ENCODE results near the gene EXOC4.
"Not testable (repeated sequence)": the region's sequence is repeated elsewhere in the genome, so short reads cannot be mapped to it uniquely, and the experiment has no call there.

The EXOC4 gene

GRCh38 chr7:134067164-134067563 is 814.3 kb downstream of the EXOC4 start:
- Histone ChIP-seq H3K4me2 (no peak overlapping the region), H3K4me1 (peaks cover 0 to 6% (median 0%) of the 10 kb centered on the region in 10 experiments; a peak in 1 of 20 replicates), H4K20me1 (no peaks in the 10 kb centered on the region), H3K36me3 (peaks cover 0 to 55% (median 13%) of the 10 kb centered on the region in 11 experiments; a peak in 12 of 22 replicates), H3K4me3 (no peak overlapping the region), H3K9me3 (replicated peaks in 1 of 11) (peaks cover 0 to 7% (median 0%) of the 10 kb centered on the region in 11 experiments; a peak in 1 of 22 replicates), H3K27ac (no peak overlapping the region), H3K27me3 (no peaks in the 10 kb centered on the region), H3K9ac (no peak overlapping the region)
- no peak for TF ChIP-seq Cebpa-rat (IDR thresholded peaks at IDR 0.05)

- Histone ChIP-seq H3K9ac (no peak overlapping the region), H3K27me3 (no peaks in the 10 kb centered on the region), H3K27ac (no peak overlapping the region), H3K36me3 (peaks cover 0 to 43% (median 10%) of the 10 kb centered on the region in 11 experiments; a peak in 12 of 22 replicates), H3K4me1 (peaks cover 0 to 6% (median 0%) of the 10 kb centered on the region in 10 experiments; a peak in 1 of 20 replicates), H3K4me3 (no peak overlapping the region), H4K20me1 (no peaks in the 10 kb centered on the region), H3K9me3 (replicated peaks in 1 of 11) (peaks cover 0 to 7% (median 0%) of the 10 kb centered on the region in 11 experiments; a peak in 2 of 22 replicates), H3K4me2 (no peak overlapping the region)
- TF ChIP-seq Cebpa-rat (IDR thresholded peaks at IDR 0.05) = no peak
These were observed 815.8 kb downstream of the EXOC4 start for GRCh38 chr7:134068670-134069069.

- Histone ChIP-seq H3K9me3 (replicated peaks in 1 of 11) (peaks cover 0 to 7% (median 0%) of the 10 kb centered on the region in 11 experiments; a peak in 2 of 22 replicates), H3K4me2 (no peak overlapping the region), H3K9ac (no peak overlapping the region), H3K4me1 (peaks cover 0 to 6% (median 0%) of the 10 kb centered on the region in 10 experiments; a peak in 1 of 20 replicates), H3K27ac (no peak overlapping the region), H3K4me3 (no peak overlapping the region), H4K20me1 (no peaks in the 10 kb centered on the region), H3K27me3 (no peaks in the 10 kb centered on the region), H3K36me3 (peaks cover 0 to 43% (median 9%) of the 10 kb centered on the region in 11 experiments; a peak in 13 of 22 replicates)
- TF ChIP-seq Cebpa-rat (IDR thresholded peaks at IDR 0.05) = no peak
These were observed 816.3 kb downstream of the EXOC4 start for GRCh38 chr7:134069187-134069586.

DNA sequence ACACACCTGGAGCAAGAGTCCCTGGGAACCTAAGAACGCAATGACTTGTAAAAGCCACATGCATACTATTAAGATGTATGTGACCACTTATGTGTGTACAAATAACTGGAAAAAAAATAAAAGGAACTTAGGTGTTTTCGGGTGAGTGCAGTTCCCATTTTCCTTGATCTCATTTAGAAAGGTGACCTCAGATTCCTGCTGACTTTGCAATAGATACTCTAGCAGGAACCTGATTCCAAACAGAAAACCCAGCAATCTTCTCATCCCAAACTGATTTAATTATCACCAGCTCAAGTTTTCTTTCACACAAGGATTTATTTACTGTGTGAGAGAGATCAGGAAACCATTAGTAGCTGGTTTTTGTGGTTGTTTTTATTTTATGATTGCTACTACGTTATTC is 817.8 kb downstream of the EXOC4 start:
- H3K4me2 ChIP-seq = no peak overlapping the region
- H3K9ac ChIP-seq = no peak overlapping the region
- TF ChIP-seq Cebpa-rat (IDR thresholded peaks at IDR 0.05) = no peak
- H4K20me1 ChIP-seq = no peaks in the 10 kb centered on the region
- peaks cover 0 to 42% (median 11%) of the 10 kb centered on the region in 11 experiments; a peak in 13 of 22 replicates for H3K36me3 ChIP-seq
- no peak overlapping the region for H3K4me3 ChIP-seq
- peaks cover 0 to 21% (median 6%) of the 10 kb centered on the region in 11 experiments; a peak in 10 of 22 replicates for H3K9me3 ChIP-seq (replicated peaks in 1 of 11)
- peaks cover 0 to 6% (median 0%) of the 10 kb centered on the region in 10 experiments; a peak in 1 of 20 replicates for H3K4me1 ChIP-seq
- no peaks in the 10 kb centered on the region for H3K27me3 ChIP-seq
- no peak overlapping the region for H3K27ac ChIP-seq

- H3K4me2 ChIP-seq = no peak overlapping the region
- peaks cover 0 to 38% (median 9%) of the 10 kb centered on the region in 11 experiments; a peak in 12 of 22 replicates for H3K36me3 ChIP-seq
- no peak overlapping the region for H3K4me3 ChIP-seq
- H3K9ac ChIP-seq = no peak overlapping the region
- no peak overlapping the region for H3K27ac ChIP-seq
- H3K4me1 ChIP-seq = peaks cover 0 to 6% (median 0%) of the 10 kb centered on the region in 10 experiments; a peak in 1 of 20 replicates
- no peaks in the 10 kb centered on the region for H4K20me1 ChIP-seq
- no peak for TF ChIP-seq Cebpa-rat (IDR thresholded peaks at IDR 0.05)
- H3K9me3 ChIP-seq (replicated peaks in 1 of 11) = peaks cover 0 to 23% (median 6%) of the 10 kb centered on the region in 11 experiments; a peak in 11 of 22 replicates
- no peaks in the 10 kb centered on the region for H3K27me3 ChIP-seq
These were observed 818.8 kb downstream of the EXOC4 start for GRCh38 chr7:134071355-134072331.

- Histone ChIP-seq H3K27me3 (no peaks in the 10 kb centered on the region), H4K20me1 (no peaks in the 10 kb centered on the region), H3K4me2 (no peak overlapping the region), H3K9me3 (replicated peaks in 1 of 11) (peaks cover 0 to 23% (median 6%) of the 10 kb centered on the region in 11 experiments; a peak in 11 of 22 replicates), H3K36me3 (peaks cover 0 to 38% (median 9%) of the 10 kb centered on the region in 11 experiments; a peak in 11 of 22 replicates), H3K4me3 (no peak overlapping the region), H3K27ac (no peak overlapping the region), H3K4me1 (peaks cover 0 to 6% (median 0%) of the 10 kb centered on the region in 10 experiments; a peak in 1 of 20 replicates), H3K9ac (no peak overlapping the region)
- no peak for TF ChIP-seq Cebpa-rat (IDR thresholded peaks at IDR 0.05)
These were observed 820.4 kb downstream of the EXOC4 start for GRCh38 chr7:134073276-134073675.

GRCh38 chr7:134075799-134076198 is 822.9 kb downstream of the EXOC4 start:
- Histone ChIP-seq H3K4me3 (no peak overlapping the region), H3K36me3 (peaks cover 0 to 38% (median 9%) of the 10 kb centered on the region in 11 experiments; a peak in 11 of 22 replicates), H3K9ac (no peak overlapping the region), H4K20me1 (no peaks in the 10 kb centered on the region), H3K9me3 (replicated peaks in 1 of 11) (peaks cover 0 to 23% (median 6%) of the 10 kb centered on the region in 11 experiments; a peak in 11 of 22 replicates), H3K4me1 (no peaks in the 10 kb centered on the region), H3K4me2 (no peak overlapping the region), H3K27ac (no peak overlapping the region), H3K27me3 (no peaks in the 10 kb centered on the region)
- no peak for TF ChIP-seq Cebpa-rat (IDR thresholded peaks at IDR 0.05)

- not testable (repeated sequence) for H3K4me2 ChIP-seq, H3K4me1 ChIP-seq, H3K4me3 ChIP-seq, H4K20me1 ChIP-seq, H3K27me3 ChIP-seq, H3K9ac ChIP-seq, H3K27ac ChIP-seq
- H3K36me3 ChIP-seq = peaks cover 0 to 28% (median 9%) of the 10 kb centered on the region in 11 experiments; a peak in 10 of 22 replicates
- H3K9me3 ChIP-seq (replicated peaks in 1 of 11) = peaks cover 0 to 23% (median 6%) of the 10 kb centered on the region in 11 experiments; a peak in 11 of 22 replicates
These were observed 824.7 kb downstream of the EXOC4 start for GRCh38 chr7:134077560-134077959.

DNA sequence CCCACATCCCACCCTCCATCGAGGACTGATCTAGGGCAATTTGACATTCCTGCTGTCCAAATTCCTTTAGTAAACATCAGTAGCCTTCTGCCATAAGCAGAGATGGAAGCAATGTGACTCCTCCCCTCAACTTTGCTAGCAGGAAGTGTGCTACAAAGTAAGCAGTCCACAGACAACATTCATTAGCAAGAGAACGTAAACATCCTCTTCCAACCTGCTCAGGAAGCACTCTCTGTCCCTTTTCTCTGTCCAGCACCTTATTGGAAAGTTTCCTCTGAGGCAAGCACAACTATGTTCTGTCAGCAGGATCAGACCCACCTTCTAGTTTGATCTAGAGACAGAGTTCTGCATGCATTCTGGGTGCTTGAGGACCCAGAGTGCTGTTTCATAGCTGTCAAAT is 826.1 kb downstream of the EXOC4 start:
- peaks cover 0 to 26% (median 6%) of the 10 kb centered on the region in 11 experiments; a peak in 12 of 22 replicates for H3K9me3 ChIP-seq (replicated peaks in 1 of 11)
- no peak overlapping the region for H3K4me2 ChIP-seq
- no peak for TF ChIP-seq Cebpa-rat (IDR thresholded peaks at IDR 0.05)
- no peak overlapping the region for H3K27ac ChIP-seq
- peaks cover 0 to 11% (median 0%) of the 10 kb centered on the region in 10 experiments; a peak in 6 of 20 replicates for H3K4me1 ChIP-seq
- H3K4me3 ChIP-seq = no peak overlapping the region
- no peaks in the 10 kb centered on the region for H4K20me1 ChIP-seq
- H3K36me3 ChIP-seq = peaks cover 0 to 21% (median 9%) of the 10 kb centered on the region in 11 experiments; a peak in 10 of 22 replicates
- H3K27me3 ChIP-seq = no peaks in the 10 kb centered on the region
- no peak overlapping the region for H3K9ac ChIP-seq
